ENCODE measurements around the gene FCHSD1. TPM values are rescaled to one million over a fixed set of nuclear protein-coding genes. Genes with fewer than 3 reads are reported as not detected.

Gene FCHSD1
- total and polyA plus RNA-seq, 2 donors (not counting 3 experiments of a cell fraction or from before 2014, with no cell fraction given), result 35.1 to 37.0 TPM

GRCh38 chr5:141697586-141697985 lies 46.4 kb upstream of the FCHSD1 start:
- no peak overlapping the region for H2AFZ ChIP-seq (ENCODE audit: low read depth, low read length)
- FAIRE-seq, result no peak
- no peak overlapping the region for H3K4me3 ChIP-seq (replicated peaks in 1 of 3; ENCODE audit: insufficient read depth in 1 of 3, low read depth in 1 of 3, low read length in 3 of 3)
- ChIA-PET POLR2A (no interaction called here), CTCF (interaction anchor here (7.5 to 7.7 kb wide), 2 partner anchors 182 to 262 kb away, joined by 233 to 282 read pairs; partner anchors contain the start of genes PCDH1 and PCDH12)
- no peaks in the 10 kb centered on the region for H4K20me1 ChIP-seq (replicated peaks; ENCODE audit: control insufficient read depth, extremely low read depth, insufficient read depth, low read length)
- no peaks in the 10 kb centered on the region for H3K9me1 ChIP-seq (replicated peaks; ENCODE audit: control insufficient read depth, extremely low read depth, insufficient read depth, low read length)
- DNase-seq (ENCODE audit: low read depth, low spot score), result no peak
- no peak for TF ChIP-seq MAX (IDR thresholded peaks at IDR 0.05; ENCODE audit: insufficient read depth, insufficient read length)
- TF ChIP-seq POLR2AphosphoS5 (IDR thresholded peaks at IDR 0.05; ENCODE audit: insufficient read depth, low read depth, low read length), result no peak
- no peak for TF ChIP-seq FOS (IDR thresholded peaks at IDR 0.05; ENCODE audit: borderline replicate concordance, insufficient read depth, low read length)
- TF ChIP-seq GATA2 (IDR thresholded peaks at IDR 0.05; ENCODE audit: insufficient read depth, insufficient read length, low read depth, low read length), result no peak
- TF ChIP-seq EZH2 (IDR thresholded peaks at IDR 0.05; ENCODE audit: borderline replicate concordance, low read depth, low read length, severe bottlenecking), result no peak
- H3K4me1 ChIP-seq (ENCODE audit: control insufficient read depth, extremely low read depth, insufficient read depth, low read length), result peaks cover 8% of the 10 kb centered on the region
- H3K27me3 ChIP-seq (ENCODE audit: control insufficient read depth in 2 of 2, insufficient read depth in 2 of 2, low read length in 2 of 2), result peaks cover 2 to 12% of the 10 kb centered on the region in 2 experiments
- no peak overlapping the region for H3K4me2 ChIP-seq (ENCODE audit: insufficient read depth, low read length)
- H3K9me3 ChIP-seq (replicated peaks; ENCODE audit: control insufficient read depth, insufficient read depth, low read length), result no peaks in the 10 kb centered on the region
- no peak overlapping the region for H3K27ac ChIP-seq (ENCODE audit: insufficient read depth, low read depth, low read length)
- no TSS peak for BruUV-seq (replicated peaks)
- no peak overlapping the region for H3K9ac ChIP-seq (replicated peaks; ENCODE audit: extremely low read depth, insufficient read depth, low read length)
- H3K36me3 ChIP-seq (ENCODE audit: control insufficient read depth in 2 of 2, extremely low read depth in 1 of 2, insufficient read depth in 2 of 2, low read length in 2 of 2), result no peaks in the 10 kb centered on the region
- intact Hi-C loops (cut with micrococcal nuclease) (no loop called here), dilution Hi-C loops (cut with MboI; ENCODE audit: extremely low pct_ligation_motif_present, low sequenced_read_pairs) (no loop called here)
- no peaks in the 10 kb centered on the region for H3K79me2 ChIP-seq (ENCODE audit: control insufficient read depth, insufficient read depth, low read length)

GRCh38 chr5:141696431-141696830 lies 45.2 kb upstream of the FCHSD1 start:
- FAIRE-seq, result no peak
- ChIA-PET CTCF (interaction anchor here (1.1 to 7.7 kb wide), 5 partner anchors 12 to 263 kb away, joined by 3 to 282 read pairs (median 3); partner anchors contain the start of genes PCDH1 and PCDH12), POLR2A (no interaction called here)
- no TSS peak for BruUV-seq (replicated peaks)
- Histone ChIP-seq H3K4me3 (replicated peaks in 1 of 3; ENCODE audit: insufficient read depth in 1 of 3, low read depth in 1 of 3, low read length in 3 of 3) (no peak overlapping the region), H3K9ac (replicated peaks; ENCODE audit: extremely low read depth, insufficient read depth, low read length) (no peak overlapping the region), H3K4me1 (ENCODE audit: control insufficient read depth, extremely low read depth, insufficient read depth, low read length) (peaks cover 14% of the 10 kb centered on the region), H3K4me2 (ENCODE audit: insufficient read depth, low read length) (no peak overlapping the region), H2AFZ (ENCODE audit: low read depth, low read length) (no peak overlapping the region), H3K9me1 (replicated peaks; ENCODE audit: control insufficient read depth, extremely low read depth, insufficient read depth, low read length) (no peaks in the 10 kb centered on the region), H3K27ac (ENCODE audit: insufficient read depth, low read depth, low read length) (no peak overlapping the region), H3K79me2 (ENCODE audit: control insufficient read depth, insufficient read depth, low read length) (no peaks in the 10 kb centered on the region), H4K20me1 (replicated peaks; ENCODE audit: control insufficient read depth, extremely low read depth, insufficient read depth, low read length) (no peaks in the 10 kb centered on the region), H3K27me3 (ENCODE audit: control insufficient read depth in 2 of 2, insufficient read depth in 2 of 2, low read length in 2 of 2) (peaks cover 2 to 12% of the 10 kb centered on the region in 2 experiments), H3K9me3 (replicated peaks; ENCODE audit: control insufficient read depth, insufficient read depth, low read length) (no peaks in the 10 kb centered on the region), H3K36me3 (ENCODE audit: control insufficient read depth in 2 of 2, extremely low read depth in 1 of 2, insufficient read depth in 2 of 2, low read length in 2 of 2) (no peaks in the 10 kb centered on the region)
- no peak for DNase-seq (ENCODE audit: low read depth, low spot score)
- intact Hi-C loops (cut with micrococcal nuclease), result no loop called here
- dilution Hi-C loops (cut with MboI; ENCODE audit: extremely low pct_ligation_motif_present, low sequenced_read_pairs), result no loop called here
- TF ChIP-seq POLR2A (IDR thresholded peaks at IDR 0.05; ENCODE audit: low read depth, low read length), result no peak
- no peak for TF ChIP-seq MYC (IDR thresholded peaks at IDR 0.05; ENCODE audit: low read depth, low read length)
- TF ChIP-seq EZH2 (IDR thresholded peaks at IDR 0.05; ENCODE audit: borderline replicate concordance, low read depth, low read length, severe bottlenecking), result no peak
- TF ChIP-seq JUN (IDR thresholded peaks at IDR 0.05; ENCODE audit: borderline replicate concordance, insufficient read depth, insufficient read length, low read depth), result no peak
- TF ChIP-seq CTCF (IDR thresholded peaks at IDR 0.05; ENCODE audit: extremely low read depth in 1 of 2, insufficient read depth in 1 of 2, low read depth in 1 of 2, low read length in 2 of 2), result no peak
- TF ChIP-seq GATA2 (IDR thresholded peaks at IDR 0.05; ENCODE audit: insufficient read depth, insufficient read length, low read depth, low read length), result no peak
- TF ChIP-seq POLR2AphosphoS5 (IDR thresholded peaks at IDR 0.05; ENCODE audit: insufficient read depth, low read depth, low read length), result no peak
- no peak for TF ChIP-seq MAX (IDR thresholded peaks at IDR 0.05; ENCODE audit: insufficient read depth, insufficient read length)
- no peak for TF ChIP-seq FOS (IDR thresholded peaks at IDR 0.05; ENCODE audit: borderline replicate concordance, insufficient read depth, low read length)

All from endothelial cell of umbilical vein (primary cell).